NB4 (cell line): ENCODE results near the gene JPT2.

ENCODE experiments used
- DNase-seq: peaks from one replicate; pipeline ENCODE4 v3.0.0; 2010; ENCODE audit warnings: low read depth
- H3K4me3 ChIP-seq: one replicate; pipeline ENCODE4 v1.5.1; 2011; ENCODE audit warnings: mild to moderate bottlenecking, low read depth, low read length, moderate library complexity
- MAX ChIP-seq: IDR thresholded peaks from 2 replicates; pipeline ENCODE4 v1.6.1; 2011; ENCODE audit warnings: low read depth, low read length
- MYC ChIP-seq: IDR thresholded peaks from 2 replicates; pipeline ENCODE4 v1.6.1; 2011; ENCODE audit warnings: low read depth, low read length
- POLR2A ChIP-seq: IDR thresholded peaks from 2 replicates; pipeline ENCODE4 v1.6.1; 2011; ENCODE audit warnings: mild to moderate bottlenecking; ENCODE audit not compliant: insufficient read length; ENCODE audit errors: extremely low read depth
- TF ChIP-seq, protein P1 (sequence below): IDR thresholded peaks from one replicate; pipeline ENCODE4 v1.5.1; 2012; ENCODE audit warnings: low read depth, low read length

Gene JPT2

DNA sequence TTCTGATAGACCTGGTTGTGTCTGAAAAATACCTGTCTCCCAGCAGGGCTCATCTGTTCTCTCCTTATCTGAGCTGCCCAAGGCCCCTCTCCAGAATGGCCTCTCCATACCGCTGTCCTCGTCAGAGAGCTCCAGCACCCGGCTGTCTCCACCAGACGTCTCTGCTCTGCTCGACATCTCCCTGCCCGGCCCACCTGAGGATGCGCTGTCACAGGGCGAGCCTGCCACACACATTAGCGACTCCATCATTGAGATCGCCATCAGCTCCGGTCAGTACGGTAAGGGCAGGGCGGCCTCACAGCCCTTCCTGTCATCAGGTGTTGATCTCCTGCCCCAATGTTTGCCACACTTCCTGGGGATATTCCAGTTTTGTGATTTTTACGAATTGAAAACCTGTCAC, 10.2 kb upstream of the JPT2 start:
- H3K4me3 ChIP-seq: no peak overlapping the region
- TF ChIP-seq, protein P1, sequence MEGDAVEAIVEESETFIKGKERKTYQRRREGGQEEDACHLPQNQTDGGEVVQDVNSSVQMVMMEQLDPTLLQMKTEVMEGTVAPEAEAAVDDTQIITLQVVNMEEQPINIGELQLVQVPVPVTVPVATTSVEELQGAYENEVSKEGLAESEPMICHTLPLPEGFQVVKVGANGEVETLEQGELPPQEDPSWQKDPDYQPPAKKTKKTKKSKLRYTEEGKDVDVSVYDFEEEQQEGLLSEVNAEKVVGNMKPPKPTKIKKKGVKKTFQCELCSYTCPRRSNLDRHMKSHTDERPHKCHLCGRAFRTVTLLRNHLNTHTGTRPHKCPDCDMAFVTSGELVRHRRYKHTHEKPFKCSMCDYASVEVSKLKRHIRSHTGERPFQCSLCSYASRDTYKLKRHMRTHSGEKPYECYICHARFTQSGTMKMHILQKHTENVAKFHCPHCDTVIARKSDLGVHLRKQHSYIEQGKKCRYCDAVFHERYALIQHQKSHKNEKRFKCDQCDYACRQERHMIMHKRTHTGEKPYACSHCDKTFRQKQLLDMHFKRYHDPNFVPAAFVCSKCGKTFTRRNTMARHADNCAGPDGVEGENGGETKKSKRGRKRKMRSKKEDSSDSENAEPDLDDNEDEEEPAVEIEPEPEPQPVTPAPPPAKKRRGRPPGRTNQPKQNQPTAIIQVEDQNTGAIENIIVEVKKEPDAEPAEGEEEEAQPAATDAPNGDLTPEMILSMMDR: no peak
- TF ChIP-seq MYC: no peak
- TF ChIP-seq MAX: no peak
- TF ChIP-seq POLR2A: no peak
- DNase-seq: no peak

GRCh38 chr16:1668612-1669319, 9.3 kb upstream of the JPT2 start:
- H3K4me3 ChIP-seq: no peak overlapping the region
- no peak for DNase-seq

GRCh38 chr16:1669698-1670097, 8.4 kb upstream of the JPT2 start:
- TF ChIP-seq POLR2A (no peak), MYC (no peak), MAX (no peak)
- TF ChIP-seq, protein P1: no peak
- no peak overlapping the region for H3K4me3 ChIP-seq
- DNase-seq: no peak

More at GRCh38 chr16:1668612-1669319, 9.3 kb upstream of the JPT2 start:
- TF ChIP-seq MAX (no peak), POLR2A (no peak)
- TF ChIP-seq, protein P1: no peak

GRCh38 chr16:1670371-1670770, 7.7 kb upstream of the JPT2 start:
- no peak for DNase-seq
- TF ChIP-seq MAX (no peak), MYC (no peak), POLR2A (no peak)
- TF ChIP-seq, protein P1: no peak
- no peak overlapping the region for H3K4me3 ChIP-seq

GRCh38 chr16:1670866-1671265, 7.2 kb upstream of the JPT2 start:
- DNase-seq: no peak
- TF ChIP-seq POLR2A: no peak
- TF ChIP-seq MYC: no peak
- no peak for TF ChIP-seq MAX
- TF ChIP-seq, protein P1: no peak
- H3K4me3 ChIP-seq: no peak overlapping the region
